Astrocyte (in vitro differentiated cells and primary cell): ENCODE results near the gene TFAM.

ENCODE experiments used
- EZH2 ChIP-seq: IDR thresholded peaks from 2 replicates; pipeline ENCODE4 v1.6.1; 2012; ENCODE audit warnings: mild to moderate bottlenecking, low read length, inconsistent platforms; ENCODE audit not compliant: insufficient read depth
- TF ChIP-seq, protein P1 (sequence below): IDR thresholded peaks from 2 replicates; pipeline ENCODE4 v1.5.1; 2011; ENCODE audit warnings: low read depth, mild to moderate bottlenecking, inconsistent platforms, low read length, moderate library complexity; ENCODE audit not compliant: insufficient read depth

DNA sequence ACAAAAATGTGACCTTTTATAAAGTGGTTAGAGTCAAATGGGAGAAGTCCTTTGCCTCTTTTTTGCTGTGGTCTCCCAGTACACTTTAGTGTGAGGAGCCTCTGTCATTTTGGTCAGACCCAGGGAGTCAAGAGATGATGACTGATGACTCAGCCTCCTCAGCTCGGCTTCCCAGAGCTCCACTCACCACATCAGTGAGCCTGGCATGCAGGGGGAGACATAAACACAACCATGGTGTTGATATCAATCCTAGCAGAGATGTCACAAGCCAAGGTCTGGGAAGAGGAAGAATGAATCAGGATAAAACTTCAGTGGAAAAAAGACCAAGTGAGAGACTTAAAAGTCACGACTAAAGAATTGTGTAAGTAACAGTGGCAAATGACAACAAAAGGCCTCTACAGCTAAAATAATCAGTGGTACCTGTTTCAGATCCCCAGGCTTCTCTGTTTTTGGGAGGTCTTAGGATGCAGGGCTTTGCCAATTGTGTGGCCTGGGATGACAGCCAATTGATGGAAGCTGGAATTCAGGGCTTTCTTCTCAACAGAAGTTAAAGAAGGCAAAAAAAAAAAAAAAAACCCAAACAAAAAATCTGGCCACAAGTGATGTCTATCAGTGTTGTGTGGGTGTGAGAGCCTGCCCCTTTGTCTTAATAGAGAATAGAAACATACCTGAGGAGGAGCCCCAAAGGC lies 50.2 kb downstream of the TFAM start:
- TF ChIP-seq, protein P1, sequence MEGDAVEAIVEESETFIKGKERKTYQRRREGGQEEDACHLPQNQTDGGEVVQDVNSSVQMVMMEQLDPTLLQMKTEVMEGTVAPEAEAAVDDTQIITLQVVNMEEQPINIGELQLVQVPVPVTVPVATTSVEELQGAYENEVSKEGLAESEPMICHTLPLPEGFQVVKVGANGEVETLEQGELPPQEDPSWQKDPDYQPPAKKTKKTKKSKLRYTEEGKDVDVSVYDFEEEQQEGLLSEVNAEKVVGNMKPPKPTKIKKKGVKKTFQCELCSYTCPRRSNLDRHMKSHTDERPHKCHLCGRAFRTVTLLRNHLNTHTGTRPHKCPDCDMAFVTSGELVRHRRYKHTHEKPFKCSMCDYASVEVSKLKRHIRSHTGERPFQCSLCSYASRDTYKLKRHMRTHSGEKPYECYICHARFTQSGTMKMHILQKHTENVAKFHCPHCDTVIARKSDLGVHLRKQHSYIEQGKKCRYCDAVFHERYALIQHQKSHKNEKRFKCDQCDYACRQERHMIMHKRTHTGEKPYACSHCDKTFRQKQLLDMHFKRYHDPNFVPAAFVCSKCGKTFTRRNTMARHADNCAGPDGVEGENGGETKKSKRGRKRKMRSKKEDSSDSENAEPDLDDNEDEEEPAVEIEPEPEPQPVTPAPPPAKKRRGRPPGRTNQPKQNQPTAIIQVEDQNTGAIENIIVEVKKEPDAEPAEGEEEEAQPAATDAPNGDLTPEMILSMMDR = no peak
- no peak for TF ChIP-seq EZH2
